HG03066 (cell line): ENCODE results near the gene CIB2.

ENCODE experiments used
- ATAC-seq: cut with Tn5 transposase; IDR thresholded peaks from one replicate; pipeline ENCODE4 v1.9.1; 2021; ENCODE audit warnings: low read depth; ENCODE audit not compliant: unreplicated experiment

CIB2 gene

DNA sequence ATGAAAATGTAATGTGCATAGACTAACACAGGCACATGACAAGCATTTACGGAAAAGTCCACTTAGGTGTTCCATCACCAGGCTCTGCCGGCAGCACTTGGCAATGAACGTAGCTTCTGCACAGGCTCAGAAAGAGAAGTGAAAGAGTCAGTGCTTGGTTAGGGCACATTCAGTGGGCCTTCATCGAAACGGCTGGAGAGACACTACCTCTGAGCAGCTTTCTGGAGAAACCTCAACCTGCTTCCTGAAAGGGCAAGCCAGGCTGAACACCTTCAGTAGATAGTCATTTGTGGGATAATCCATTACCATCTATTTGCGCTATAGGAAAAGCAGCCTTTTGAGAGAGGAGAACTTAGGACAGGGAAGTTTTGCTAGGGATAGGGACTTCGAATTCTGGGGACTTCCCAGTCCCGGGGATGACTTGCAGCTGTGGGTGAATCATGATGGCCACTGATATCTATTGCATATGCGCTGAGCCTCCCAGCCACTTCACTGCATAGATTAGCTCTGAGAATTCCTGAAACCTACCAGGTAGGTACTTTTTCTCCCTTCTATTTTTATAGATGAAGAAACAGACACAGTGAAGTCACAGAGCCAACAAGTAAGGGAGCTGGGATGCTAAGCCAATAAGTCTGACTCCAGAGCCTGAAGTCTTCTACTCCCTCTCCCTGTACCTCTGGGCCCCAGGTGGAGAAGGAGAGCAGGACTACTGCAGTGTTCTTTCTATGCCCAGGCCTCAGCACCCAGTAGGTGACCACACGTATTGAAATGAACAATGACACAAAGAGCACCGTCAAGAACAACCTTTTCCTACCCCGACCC lies 43.1 kb downstream of the CIB2 start:
- ATAC-seq, result no peak

DNA sequence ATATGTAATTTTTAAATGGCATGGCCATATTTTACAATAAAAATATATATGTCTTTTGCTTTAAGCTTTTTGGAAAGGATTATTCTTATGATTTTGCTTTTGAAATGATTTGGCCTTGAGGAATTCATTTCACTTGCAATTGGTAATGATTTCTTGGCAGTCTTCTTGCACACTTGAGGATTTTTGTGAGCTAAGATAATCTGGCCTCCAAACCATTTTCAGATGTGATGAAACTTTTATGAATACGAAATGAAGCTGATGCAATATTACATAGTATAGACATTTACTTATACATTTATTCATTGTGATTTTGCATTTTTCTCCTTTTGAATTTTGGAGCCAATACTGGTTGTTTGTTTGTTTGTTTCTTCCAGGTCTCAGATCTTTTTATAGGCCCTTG lies 45.3 kb downstream of the CIB2 start:
- no peak for ATAC-seq

DNA sequence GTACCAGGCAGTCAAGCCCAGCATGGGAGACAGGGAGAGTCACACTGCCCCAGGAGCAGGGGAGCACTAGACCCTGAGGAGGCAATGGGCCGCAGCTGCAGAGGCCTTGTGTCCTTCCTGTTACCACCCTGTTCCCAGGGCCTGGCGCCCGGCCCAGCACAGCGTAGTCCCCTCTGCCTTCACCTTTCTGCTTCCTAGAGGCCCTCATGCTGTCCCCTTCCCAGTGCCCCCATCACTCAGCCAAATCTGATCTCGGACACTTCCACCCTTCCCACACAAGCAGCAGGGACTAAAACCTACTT lies 46.8 kb downstream of the CIB2 start:
- no peak for ATAC-seq

DNA sequence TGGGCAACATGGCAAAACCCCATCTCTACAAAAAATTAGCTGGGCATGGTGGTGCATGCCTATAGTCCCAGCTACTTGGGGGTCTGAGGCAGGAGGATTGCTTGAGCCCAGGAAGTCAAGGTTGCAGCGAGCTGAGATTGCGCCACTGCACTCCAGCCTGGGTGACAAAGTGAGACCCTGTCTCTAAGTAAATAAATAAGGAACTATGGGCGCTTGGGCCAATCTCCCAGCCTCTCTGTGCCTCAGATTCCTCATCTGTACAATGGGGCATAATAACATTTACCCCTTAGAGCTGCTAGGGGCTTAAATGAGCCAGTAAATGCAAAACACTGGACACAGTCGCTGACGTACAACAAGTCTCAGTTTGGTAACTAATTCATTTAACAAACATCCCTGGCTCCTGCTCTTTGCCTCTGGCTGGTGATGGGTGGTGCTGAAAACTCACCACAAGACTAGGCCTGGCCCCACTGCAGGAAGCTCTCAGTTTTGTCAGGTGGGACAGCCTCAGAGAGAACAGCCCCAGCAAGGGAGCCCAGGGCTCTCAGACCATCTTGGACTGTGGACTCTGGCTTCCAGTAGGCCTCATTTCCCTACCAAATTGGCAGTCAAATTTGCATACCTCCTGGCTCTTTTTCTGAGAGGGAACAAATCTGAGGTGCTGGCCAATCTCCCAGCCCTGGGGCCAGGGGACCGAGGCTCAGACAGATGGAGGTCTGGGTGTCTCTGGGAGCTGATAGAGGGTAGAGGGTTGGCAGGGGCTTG lies 47.4 kb downstream of the CIB2 start:
- ATAC-seq, result no peak

DNA sequence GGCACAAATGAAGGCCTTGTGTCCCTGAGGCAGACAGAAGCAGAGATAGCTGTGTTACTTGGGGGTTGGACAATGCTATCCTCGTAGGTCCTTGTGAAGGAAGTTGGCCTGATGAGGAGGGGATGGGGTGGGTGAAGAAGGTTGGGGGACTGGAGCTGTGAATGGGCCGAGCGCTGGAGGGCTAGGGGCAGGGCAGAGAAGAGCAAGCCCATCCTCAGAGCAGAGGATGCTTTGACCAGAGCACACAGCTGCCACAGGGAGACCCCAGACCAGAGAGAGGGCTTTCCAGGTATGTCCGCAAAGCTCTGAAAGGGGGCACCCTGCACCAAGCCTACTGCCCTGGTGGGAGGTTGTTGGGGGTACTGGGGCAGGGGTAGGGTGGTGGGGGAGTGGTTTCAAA lies 48.1 kb downstream of the CIB2 start:
- no peak for ATAC-seq

DNA sequence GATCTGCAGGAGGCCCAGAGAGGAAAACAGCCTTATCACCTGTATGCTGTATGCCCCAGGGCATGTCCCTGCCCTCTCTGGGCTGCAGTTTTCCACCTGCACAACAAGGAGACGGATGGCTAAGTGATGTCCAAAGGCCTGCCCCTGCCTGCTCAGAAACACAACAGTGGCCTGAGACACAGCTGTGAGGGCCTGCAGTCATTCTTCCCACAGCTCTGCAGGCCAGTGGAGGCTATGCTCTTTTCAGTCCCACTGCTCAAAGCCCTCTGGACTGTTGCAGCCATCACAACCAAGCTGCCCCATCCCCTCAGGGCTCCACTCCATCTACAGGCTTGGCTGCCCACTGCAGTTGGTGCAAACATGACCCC lies 48.5 kb downstream of the CIB2 start:
- no peak for ATAC-seq

DNA sequence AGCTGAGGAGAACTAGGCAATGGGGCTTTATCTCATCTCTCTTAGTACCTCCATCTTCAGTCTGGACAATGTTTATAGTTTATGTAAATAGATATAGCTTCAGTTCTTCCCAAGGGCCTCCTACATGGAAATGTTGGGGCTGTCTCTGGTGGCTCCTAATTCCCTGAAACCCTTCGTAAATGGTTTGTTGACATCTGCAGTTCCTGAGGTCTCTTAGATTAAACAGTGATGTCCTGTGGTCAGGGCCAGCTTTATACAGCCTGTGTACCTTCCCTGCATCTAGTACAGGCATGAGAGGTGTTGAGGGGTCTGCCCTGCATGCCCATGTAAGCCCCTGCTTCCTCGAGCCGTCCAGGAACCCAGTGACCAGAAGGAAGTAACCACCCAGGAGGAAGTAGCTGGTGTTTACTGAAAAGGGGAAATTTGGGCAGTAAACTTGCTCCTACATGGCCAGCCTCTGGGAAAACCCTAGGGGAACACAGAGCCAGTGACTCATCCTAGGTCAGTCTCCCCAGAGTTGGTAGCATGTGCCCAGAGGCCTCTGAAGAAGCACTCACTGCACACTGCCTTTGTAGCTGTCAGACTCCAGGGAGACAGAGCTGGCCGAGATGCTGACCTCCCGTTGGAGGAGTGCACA lies 49.0 kb downstream of the CIB2 start:
- no peak for ATAC-seq

DNA sequence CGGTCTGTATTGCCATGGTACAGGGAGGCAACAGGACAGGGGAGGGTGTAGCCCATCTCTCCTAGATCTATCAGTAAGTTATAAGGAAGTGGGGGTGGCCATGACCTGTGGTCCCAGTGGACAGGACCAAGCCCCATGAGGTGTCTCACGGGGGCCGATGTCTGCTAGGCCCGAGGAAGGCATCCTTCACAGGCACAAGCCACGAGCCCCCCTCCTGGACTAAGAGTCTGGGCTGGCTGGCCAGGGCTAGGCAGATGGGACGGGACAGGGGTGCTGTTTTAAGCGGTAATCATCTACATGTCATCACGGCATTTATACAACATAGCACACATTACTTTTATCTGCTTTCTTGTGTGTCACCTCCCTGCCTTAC lies 51.2 kb downstream of the CIB2 start:
- ATAC-seq, result no peak

DNA sequence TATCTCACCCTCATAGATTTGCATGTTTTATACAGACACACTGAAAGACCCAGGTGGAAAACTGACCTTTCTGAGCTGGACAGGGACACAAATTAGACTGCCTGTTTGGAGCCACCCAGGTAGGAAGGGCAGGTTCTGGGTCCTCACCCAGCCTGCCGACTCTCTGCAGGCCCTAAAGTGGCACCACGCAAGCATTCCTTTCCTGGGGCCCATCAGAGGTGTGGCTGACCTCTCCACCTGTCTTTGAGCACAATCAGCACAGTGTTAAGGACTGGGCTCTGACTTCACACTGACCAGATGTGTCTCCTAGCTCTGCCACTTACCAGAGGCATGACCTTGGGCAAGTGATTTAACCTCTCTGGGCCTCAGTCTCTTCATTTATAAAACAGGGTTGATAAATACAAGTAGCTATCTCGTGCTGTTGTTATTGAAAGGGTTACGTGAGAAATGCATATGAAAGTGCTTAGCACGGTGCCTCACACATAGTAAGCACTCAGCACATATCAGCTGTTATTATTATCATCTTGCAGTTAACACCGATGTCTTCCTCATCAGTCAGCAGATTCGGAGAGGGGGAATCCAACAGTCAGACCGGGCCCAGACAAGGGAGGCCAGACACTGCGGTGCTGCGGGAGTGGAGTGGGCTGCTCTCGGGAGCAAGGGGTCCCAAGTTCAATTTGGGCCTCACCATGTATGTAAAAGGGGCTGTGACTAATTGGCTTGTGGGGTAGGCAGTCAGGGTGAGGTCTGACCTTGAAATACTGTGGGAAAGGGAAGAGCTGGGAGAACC lies 51.8 kb downstream of the CIB2 start:
- ATAC-seq, result no peak

DNA sequence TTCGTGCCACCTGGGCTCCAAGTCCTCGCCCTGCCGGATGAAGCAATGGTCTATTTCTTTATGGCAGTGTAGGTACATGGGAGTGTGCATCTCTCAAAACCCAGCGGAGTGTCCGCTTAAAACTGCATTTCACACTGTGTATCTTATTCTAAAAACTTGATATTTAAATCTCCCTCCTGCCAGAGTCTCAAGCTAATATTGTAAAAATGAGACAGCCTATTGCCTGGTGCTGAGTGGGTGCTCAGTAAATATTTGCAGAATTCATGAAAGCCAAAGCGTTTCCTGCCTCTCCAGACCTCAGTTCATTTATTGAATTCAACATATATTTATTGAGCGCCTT lies 53.4 kb downstream of the CIB2 start:
- ATAC-seq, result peak; percentile 10

DNA sequence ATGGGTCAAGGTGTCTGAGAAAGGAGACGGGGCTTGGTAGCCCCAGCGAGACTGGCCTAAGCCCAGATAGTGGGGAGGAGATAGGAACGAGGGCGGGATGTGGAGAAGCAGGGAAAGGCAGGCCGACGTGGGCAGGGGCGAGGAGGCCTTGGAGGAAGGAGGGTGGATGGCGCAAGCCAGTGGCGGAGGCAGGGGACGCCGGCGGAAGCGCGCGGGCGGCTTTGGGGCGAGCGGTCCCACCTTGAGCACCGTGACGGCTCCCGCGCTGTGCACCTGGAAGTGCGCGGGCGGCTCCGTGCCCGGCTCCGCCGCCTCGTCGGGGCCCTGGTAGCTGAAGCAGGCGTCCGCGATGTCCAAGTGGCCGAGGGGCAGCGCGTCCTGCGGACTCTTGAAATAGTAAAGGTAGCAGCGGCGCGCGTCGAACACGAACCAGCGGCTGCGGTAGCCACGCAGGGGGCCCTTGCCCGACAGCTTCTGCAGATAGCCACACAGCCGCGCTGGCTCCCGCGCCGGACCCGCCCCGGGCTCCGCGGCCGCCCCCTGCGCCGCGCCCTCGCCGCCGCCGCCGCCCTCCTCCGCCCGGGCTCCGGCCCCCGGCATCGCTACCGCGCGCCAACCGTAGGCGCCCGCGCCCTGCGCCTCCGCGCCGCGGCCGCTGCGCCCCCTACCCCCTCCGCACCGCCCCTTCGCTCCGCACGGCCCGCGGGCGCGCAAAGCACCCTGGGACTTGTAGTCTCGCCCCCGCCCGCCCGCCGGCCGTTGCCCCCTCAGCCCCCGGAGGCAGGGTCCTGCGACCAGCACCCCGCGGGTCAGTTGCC lies 54.0 kb downstream of the CIB2 start, which contains the start of gene TBC1D2B:
Gene TBC1D2B (minus strand): TSS at position 659 of the 818 bp plus-strand sequence. CDS start 59 bp downstream, at position 600.
- peak; percentile 60 for ATAC-seq

DNA sequence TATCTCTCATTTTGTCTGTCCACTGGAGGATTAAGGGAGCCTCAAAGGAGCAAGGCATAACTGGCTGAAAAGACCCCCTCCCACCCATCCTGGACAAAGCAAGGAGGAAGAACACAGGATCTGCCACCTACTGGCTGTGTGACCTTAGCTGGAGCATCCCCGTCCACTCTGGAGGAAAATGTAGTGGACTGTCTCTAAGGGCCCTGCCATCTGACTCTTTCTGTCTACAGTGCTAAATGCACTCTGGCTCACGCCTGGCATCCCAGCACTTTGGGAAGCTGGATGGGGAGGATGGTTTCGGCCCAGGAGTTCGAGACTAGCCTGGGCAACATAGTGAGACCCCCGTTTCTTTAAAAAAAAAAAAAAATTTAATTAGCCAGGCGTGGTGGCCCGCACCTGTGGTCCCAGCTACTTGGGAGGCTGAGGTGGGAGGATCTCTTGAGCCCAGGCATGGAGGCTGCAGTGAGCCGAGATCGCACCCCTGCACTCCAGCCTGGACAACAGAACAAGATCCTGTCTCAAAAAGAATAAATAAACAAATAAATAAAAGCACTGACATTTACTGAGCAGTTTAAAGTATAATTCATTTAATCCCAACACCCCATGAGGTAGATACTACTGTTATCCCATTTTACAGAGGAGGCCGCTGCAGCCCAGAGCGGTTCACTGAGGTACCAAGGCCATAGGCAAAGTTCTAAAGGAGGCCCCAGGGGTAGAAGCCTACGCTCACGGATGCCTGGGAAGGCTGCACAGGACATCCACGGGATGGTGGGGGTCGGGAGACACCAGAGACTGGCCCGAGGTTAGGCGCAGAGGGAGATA lies 54.8 kb downstream of the CIB2 start:
- no peak for ATAC-seq

DNA sequence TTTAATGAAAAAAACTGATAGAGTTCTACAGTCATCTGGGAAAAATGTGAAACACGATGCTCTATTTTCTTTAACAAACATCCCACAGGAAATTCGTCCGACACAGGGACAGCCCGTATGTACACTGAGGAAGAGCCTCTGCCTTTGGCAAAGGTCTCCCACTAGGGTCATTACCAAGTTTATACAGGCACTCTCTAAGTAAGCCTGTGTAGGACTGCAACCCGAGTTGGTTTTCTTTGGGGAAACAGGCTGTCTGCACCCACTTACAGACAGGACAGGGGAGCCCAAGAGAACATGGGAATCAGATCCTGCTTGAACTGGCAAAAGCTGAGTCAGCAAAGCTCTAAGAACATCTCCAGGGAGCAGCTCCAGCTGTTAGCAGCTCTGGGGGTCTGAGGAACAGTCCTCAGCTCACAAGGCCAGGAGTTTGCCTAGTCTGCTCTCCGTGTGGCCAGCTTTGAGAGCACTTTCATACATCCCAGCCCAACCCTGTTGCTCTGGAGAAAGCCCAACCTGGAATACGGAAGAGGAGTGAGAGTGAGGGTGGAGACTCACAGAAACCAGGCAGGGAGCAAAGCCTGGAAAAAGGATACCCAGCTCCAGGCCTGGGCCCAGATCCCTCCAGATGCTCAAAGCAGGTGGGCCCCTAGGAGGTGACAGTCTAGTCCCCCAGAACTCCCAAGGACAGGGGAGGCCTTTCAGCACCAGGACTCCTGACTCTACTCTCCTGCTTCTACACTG lies 55.6 kb downstream of the CIB2 start:
- ATAC-seq, result no peak

DNA sequence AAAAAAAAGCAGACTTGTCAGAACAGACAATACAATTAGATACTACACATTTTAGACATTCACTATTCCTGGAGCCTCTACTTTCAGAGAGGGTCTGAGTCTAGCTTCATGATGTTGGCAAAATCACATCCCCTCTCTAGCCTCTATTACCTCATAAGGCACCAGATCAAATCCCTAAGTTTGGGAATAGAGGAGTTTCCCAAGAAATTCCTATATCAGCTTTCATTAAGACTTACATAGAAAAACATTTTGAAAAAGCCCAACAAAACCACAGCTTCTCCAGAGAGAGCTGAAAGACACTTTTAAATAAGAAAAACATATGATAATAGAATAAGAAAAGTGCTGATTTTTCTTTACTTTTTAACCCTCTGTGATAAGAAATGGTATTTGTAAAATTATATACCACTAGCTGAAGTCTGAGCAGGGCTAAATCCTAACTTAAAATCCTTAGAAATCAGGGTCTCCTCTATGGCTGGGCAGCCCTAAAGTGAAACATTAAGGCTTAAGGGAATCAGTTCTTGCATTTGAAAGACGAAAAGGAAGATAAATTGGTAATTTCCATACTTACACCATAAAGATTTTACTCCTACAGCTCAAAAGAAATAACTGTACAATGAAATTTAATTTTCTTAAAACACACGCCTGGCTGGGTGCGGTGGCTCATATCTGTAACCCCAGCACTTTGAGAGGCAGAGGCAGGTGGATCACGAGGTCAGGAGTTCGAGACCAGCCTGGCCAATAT lies 58.0 kb downstream of the CIB2 start:
- no peak for ATAC-seq

DNA sequence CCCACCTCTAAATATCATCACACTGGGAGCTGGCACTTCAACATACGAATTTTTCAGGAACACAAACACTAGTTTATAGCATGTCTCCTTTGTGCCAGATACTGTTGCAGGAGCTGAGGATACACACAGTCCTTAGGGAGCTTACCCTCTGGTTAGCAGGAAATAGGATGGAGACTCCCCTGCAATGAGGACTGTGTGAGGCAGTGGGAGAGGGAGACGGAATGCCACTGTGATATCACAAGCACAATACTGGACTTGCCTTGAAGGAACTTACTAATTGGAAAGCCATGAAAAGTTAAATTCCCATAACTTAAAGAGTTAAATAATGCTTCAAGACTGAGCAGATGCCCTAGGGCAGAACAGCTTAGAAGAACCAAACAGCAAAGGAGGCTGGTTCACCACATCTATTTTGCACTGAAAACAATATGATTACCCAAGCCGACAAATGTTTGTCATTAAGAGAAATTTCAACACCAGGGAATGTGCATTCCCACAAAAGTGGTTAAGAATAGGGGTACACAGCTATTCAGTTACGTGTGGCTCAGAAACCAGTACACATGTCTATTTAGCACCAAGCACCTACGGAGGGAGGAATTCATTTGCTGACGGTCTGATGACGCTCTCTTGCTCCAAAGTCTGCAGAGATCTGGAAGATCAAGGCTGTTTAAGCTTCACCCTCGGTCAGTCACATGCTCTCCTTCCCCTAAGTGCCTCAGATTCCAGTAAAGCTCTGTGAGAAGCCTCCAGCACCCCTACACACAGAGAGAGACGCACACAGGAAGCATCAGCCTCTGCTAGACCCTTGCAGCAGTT lies 59.0 kb downstream of the CIB2 start:
- ATAC-seq, result no peak

DNA sequence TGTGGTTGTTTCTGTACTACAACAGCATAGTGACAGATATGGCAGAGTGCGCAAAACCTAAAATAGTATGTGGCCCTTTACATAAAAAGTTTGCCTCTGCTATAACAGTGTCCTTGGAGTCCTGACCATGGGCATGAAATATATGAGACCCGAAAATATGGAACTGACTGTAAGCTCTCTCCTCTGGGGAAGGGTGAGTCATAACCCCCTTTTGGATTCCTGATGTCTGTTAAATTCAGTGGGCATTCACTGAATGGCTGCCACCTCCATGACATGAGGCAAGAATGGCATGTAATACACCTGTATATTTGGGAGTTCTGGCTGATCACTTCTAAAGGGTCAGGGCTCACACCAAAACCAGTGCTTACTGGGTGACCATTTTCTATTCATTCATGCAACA lies 59.9 kb downstream of the CIB2 start:
- no peak for ATAC-seq

DNA sequence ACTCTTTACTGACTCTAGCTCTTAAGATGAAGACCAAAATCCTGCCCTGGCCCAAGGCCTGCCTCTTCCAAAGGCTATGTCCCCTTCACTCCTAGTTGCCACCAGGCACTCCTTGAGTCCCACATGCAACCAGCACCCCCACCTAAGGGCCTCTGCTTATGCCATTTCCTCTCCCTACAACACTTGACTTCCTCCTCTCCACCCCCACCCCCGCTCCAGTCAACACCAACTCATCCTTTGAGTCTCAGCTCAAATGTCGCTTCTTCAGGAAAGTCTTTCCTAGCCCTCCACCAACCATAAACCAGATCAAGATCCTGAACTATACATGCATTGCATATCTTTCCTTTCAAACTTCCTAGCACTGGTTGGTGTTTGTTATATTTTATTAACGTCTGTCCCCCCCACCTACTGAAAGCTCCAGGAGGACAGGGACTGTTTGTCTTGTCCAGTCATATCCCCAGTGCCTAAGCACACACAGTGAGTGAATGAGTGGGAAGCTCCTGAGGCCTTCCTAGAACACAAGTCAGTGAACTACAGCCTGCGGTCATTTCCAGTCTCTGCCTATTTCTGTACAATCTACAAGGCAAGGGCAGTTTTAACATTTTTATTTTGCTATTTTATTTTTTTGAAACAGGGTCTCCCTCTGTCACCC lies 61.1 kb downstream of the CIB2 start:
- ATAC-seq, result no peak
